Liver (tissue), 9 donors: ENCODE data around the gene ARFGAP3. TPM values are rescaled to one million over a fixed set of nuclear protein-coding genes. Genes with fewer than 3 reads are reported as not detected.

Experiments used
- DNase-seq: peaks from one replicate; pipeline ENCODE4 v3.0.0-alpha.2; 2017; ENCODE audit warnings: low spot score
- H3K27ac ChIP-seq, 2 donors: one replicate each; pipeline ENCODE4 v1.7.0; 2013; ENCODE audit warnings: inconsistent platforms in 2 of 2, low read length in 2 of 2, control low read depth in 1 of 2, low read depth in 1 of 2, mild to moderate bottlenecking in 1 of 2
- H3K27me3 ChIP-seq, 4 donors: one replicate each; pipeline versions ENCODE4 v1.6.1 to v1.7.0; 2013; ENCODE audit warnings: low read length in 3 of 4, inconsistent platforms in 1 of 4, mild to moderate bottlenecking in 1 of 4, moderate library complexity in 1 of 4; ENCODE audit not compliant: control insufficient read depth in 4 of 4, insufficient read depth in 4 of 4
- H3K36me3 ChIP-seq, 4 donors: one replicate each; pipeline versions ENCODE4 v1.6.1 to v1.7.0; 2013; ENCODE audit warnings: low read length in 3 of 4, mild to moderate bottlenecking in 3 of 4, low read depth in 1 of 4, moderate library complexity in 1 of 4; ENCODE audit not compliant: control insufficient read depth in 4 of 4, insufficient read depth in 3 of 4
- H3K4me1 ChIP-seq, 4 donors: one replicate each; pipeline versions ENCODE4 v1.6.1 to v1.7.0; 2013; ENCODE audit warnings: low read length in 3 of 4, mild to moderate bottlenecking in 3 of 4, moderate library complexity in 1 of 4; ENCODE audit not compliant: control insufficient read depth in 4 of 4, insufficient read depth in 4 of 4
- H3K4me3 ChIP-seq, 3 donors: one replicate each; pipeline versions ENCODE4 v1.6.1 to v1.7.0; 2013; ENCODE audit warnings: low read length in 3 of 3, control low read depth in 1 of 3, low read depth in 1 of 3, mild to moderate bottlenecking in 1 of 3
- H3K9ac ChIP-seq, 2 donors: one replicate each; pipeline ENCODE4 v1.7.0; 2013; ENCODE audit warnings: low read length in 2 of 2, mild to moderate bottlenecking in 2 of 2, moderate library complexity in 2 of 2, control low read depth in 1 of 2, low read depth in 1 of 2
- H3K9me3 ChIP-seq, 4 donors: one replicate each; pipeline versions ENCODE4 v1.6.1 to v1.7.0; 2013; ENCODE audit warnings: low read length in 3 of 4; ENCODE audit not compliant: control insufficient read depth in 4 of 4
- ATF3 ChIP-seq: IDR thresholded peaks from 2 replicates; pipeline ENCODE4 v1.6.1; 2016; ENCODE audit warnings: antibody characterized with exemption
- EGR1 ChIP-seq, 2 donors: IDR thresholded peaks; 2 replicates each; pipeline ENCODE4 v1.6.1; 2016 to 2018; ENCODE audit warnings: antibody characterized with exemption in 2 of 2, low read depth in 2 of 2
- FOXA1 ChIP-seq: IDR thresholded peaks from 2 replicates; pipeline ENCODE4 v1.6.1; 2016; ENCODE audit warnings: antibody characterized with exemption
- GABPA ChIP-seq, 2 donors: IDR thresholded peaks in 1 of 2; conservative IDR thresholded peaks in 1 of 2; 2 replicates each; pipeline ENCODE4 v1.6.1; 2016; ENCODE audit warnings: antibody characterized with exemption in 2 of 2, mild to moderate bottlenecking in 1 of 2, moderate library complexity in 1 of 2
- HNF4G ChIP-seq: IDR thresholded peaks from 2 replicates; pipeline ENCODE4 v1.6.1; 2016; ENCODE audit warnings: antibody characterized with exemption
- JUND ChIP-seq, 2 donors: IDR thresholded peaks; 2 replicates each; pipeline ENCODE4 v1.6.1; 2016; ENCODE audit warnings: antibody characterized with exemption in 2 of 2
- MAX ChIP-seq: IDR thresholded peaks from 2 replicates; pipeline ENCODE4 v1.6.1; 2016; ENCODE audit warnings: antibody characterized with exemption
- NR2F2 ChIP-seq: IDR thresholded peaks from 2 replicates; pipeline ENCODE4 v1.6.1; 2016; ENCODE audit warnings: antibody characterized with exemption
- RAD21 ChIP-seq, 2 donors: IDR thresholded peaks; 2 replicates each; pipeline ENCODE4 v1.6.1; 2016; ENCODE audit warnings: antibody characterized with exemption in 2 of 2, mild to moderate bottlenecking in 2 of 2
- RXRA ChIP-seq, 2 donors: IDR thresholded peaks; 2 replicates each; pipeline ENCODE4 v1.6.1; 2017 to 2018; ENCODE audit warnings: antibody characterized with exemption in 2 of 2, mild to moderate bottlenecking in 1 of 2
- SP1 ChIP-seq: IDR thresholded peaks from 2 replicates; pipeline ENCODE4 v1.6.1; 2018; ENCODE audit warnings: antibody characterized with exemption, mild to moderate bottlenecking
- TAF1 ChIP-seq: conservative IDR thresholded peaks from 2 replicates; pipeline ENCODE4 v1.6.1; 2016; ENCODE audit warnings: antibody characterized with exemption, mild to moderate bottlenecking
- YY1 ChIP-seq: IDR thresholded peaks from 2 replicates; pipeline ENCODE4 v1.6.1; 2016; ENCODE audit warnings: antibody characterized with exemption, mild to moderate bottlenecking
- WGBS: extraction: QIAGEN DNeasy Blood & Tissue Kit; methylation state at CpG from one replicate; pipeline ENCODE4 v1.1.7; 2013; 5-methylcytosine and 5-hydroxymethylcytosine counted together
- polyA plus RNA-seq, 2 donors: library from polyadenylated mRNA; stranded (reverse) in 1 of 2; unstranded in 1 of 2; fragments of 200-250 nt in 1 of 2; fragments of >200 nt in 1 of 2; fragmentation: Nextera tagmentation in 1 of 2; extraction: Ambion mirVana in 1 of 2; gene quantifications; one replicate each; pipeline versions ENCODE4 v1.2.1 to v1.2.3, GENCODE V29; 2013 to 2015
- total RNA-seq, 2 donors: library from RNA; depleted of rRNA; stranded (reverse); fragments of >200 nt; gene quantifications; one replicate each; pipeline ENCODE4 v1.2.3, GENCODE V29; 2014
- TF ChIP-seq, protein P1 (sequence below): IDR thresholded peaks from 2 replicates; pipeline ENCODE4 v1.6.1; 2016; ENCODE audit warnings: antibody characterized with exemption, mild to moderate bottlenecking
- TF ChIP-seq, protein P2 (sequence below): fragments of 150-350 bp; IDR thresholded peaks from 2 replicates; pipeline ENCODE4 v1.5.1; 2017; ENCODE audit warnings: improper control_type of control experiment, low read depth, low read length; ENCODE audit not compliant: missing input control
- TF ChIP-seq, protein P3 (sequence below): IDR thresholded peaks from 2 replicates; pipeline ENCODE4 v1.6.1; 2016; ENCODE audit warnings: antibody characterized with exemption
- donor health status: healthy.
- donor health status: healthy.
- donor health status: healthy.
- donor health status: healthy.
- donor health status: healthy.

ARFGAP3 gene
- total and polyA plus RNA-seq, 4 donors: 18.2 to 55.1 (median 27.5) TPM

GRCh38 chr22:42905217-42905616, 48.1 kb upstream of the ARFGAP3 start:
- 47% methylated on average over 13 of the region's 13 CpGs for WGBS
- Histone ChIP-seq H3K36me3 (peaks cover 0 to 13% (median 2%) of the 10 kb centered on the region in 4 donors), H3K9ac (peak overlapping the region in 1 of 2 donors; percentile 55), H3K27ac (peak overlapping the region; percentile 78 to 91), H3K4me3 (no peak overlapping the region), H3K4me1 (peaks cover 5 to 32% (median 28%) of the 10 kb centered on the region in 4 donors), H3K27me3 (no peaks in the 10 kb centered on the region), H3K9me3 (no peaks in the 10 kb centered on the region)
- DNase-seq: no peak
- no peak for TF ChIP-seq MAX
- TF ChIP-seq FOXA1: no peak
- TF ChIP-seq JUND (IDR thresholded peaks at IDR 0.05): no peak
- TF ChIP-seq ATF3: no peak
- no peak for TF ChIP-seq NR2F2
- no peak for TF ChIP-seq HNF4G
- TF ChIP-seq, protein P1, sequence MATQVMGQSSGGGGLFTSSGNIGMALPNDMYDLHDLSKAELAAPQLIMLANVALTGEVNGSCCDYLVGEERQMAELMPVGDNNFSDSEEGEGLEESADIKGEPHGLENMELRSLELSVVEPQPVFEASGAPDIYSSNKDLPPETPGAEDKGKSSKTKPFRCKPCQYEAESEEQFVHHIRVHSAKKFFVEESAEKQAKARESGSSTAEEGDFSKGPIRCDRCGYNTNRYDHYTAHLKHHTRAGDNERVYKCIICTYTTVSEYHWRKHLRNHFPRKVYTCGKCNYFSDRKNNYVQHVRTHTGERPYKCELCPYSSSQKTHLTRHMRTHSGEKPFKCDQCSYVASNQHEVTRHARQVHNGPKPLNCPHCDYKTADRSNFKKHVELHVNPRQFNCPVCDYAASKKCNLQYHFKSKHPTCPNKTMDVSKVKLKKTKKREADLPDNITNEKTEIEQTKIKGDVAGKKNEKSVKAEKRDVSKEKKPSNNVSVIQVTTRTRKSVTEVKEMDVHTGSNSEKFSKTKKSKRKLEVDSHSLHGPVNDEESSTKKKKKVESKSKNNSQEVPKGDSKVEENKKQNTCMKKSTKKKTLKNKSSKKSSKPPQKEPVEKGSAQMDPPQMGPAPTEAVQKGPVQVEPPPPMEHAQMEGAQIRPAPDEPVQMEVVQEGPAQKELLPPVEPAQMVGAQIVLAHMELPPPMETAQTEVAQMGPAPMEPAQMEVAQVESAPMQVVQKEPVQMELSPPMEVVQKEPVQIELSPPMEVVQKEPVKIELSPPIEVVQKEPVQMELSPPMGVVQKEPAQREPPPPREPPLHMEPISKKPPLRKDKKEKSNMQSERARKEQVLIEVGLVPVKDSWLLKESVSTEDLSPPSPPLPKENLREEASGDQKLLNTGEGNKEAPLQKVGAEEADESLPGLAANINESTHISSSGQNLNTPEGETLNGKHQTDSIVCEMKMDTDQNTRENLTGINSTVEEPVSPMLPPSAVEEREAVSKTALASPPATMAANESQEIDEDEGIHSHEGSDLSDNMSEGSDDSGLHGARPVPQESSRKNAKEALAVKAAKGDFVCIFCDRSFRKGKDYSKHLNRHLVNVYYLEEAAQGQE: no peak
- no peak for TF ChIP-seq TAF1
- TF ChIP-seq, protein P2, sequence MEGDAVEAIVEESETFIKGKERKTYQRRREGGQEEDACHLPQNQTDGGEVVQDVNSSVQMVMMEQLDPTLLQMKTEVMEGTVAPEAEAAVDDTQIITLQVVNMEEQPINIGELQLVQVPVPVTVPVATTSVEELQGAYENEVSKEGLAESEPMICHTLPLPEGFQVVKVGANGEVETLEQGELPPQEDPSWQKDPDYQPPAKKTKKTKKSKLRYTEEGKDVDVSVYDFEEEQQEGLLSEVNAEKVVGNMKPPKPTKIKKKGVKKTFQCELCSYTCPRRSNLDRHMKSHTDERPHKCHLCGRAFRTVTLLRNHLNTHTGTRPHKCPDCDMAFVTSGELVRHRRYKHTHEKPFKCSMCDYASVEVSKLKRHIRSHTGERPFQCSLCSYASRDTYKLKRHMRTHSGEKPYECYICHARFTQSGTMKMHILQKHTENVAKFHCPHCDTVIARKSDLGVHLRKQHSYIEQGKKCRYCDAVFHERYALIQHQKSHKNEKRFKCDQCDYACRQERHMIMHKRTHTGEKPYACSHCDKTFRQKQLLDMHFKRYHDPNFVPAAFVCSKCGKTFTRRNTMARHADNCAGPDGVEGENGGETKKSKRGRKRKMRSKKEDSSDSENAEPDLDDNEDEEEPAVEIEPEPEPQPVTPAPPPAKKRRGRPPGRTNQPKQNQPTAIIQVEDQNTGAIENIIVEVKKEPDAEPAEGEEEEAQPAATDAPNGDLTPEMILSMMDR: no peak
- no peak for TF ChIP-seq RXRA (IDR thresholded peaks at IDR 0.05)
- no peak for TF ChIP-seq YY1
- TF ChIP-seq, protein P3, sequence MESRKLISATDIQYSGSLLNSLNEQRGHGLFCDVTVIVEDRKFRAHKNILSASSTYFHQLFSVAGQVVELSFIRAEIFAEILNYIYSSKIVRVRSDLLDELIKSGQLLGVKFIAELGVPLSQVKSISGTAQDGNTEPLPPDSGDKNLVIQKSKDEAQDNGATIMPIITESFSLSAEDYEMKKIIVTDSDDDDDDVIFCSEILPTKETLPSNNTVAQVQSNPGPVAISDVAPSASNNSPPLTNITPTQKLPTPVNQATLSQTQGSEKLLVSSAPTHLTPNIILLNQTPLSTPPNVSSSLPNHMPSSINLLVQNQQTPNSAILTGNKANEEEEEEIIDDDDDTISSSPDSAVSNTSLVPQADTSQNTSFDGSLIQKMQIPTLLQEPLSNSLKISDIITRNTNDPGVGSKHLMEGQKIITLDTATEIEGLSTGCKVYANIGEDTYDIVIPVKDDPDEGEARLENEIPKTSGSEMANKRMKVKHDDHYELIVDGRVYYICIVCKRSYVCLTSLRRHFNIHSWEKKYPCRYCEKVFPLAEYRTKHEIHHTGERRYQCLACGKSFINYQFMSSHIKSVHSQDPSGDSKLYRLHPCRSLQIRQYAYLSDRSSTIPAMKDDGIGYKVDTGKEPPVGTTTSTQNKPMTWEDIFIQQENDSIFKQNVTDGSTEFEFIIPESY: no peak
- no peak for TF ChIP-seq EGR1 (IDR thresholded peaks at IDR 0.05; ENCODE audit: low read depth in 2 of 2)
- no peak for TF ChIP-seq RAD21 (IDR thresholded peaks at IDR 0.05)
- no peak for TF ChIP-seq GABPA (IDR thresholded peaks at IDR 0.05 in 1 of 2, conservative IDR thresholded peaks at IDR 0.05 in 1 of 2)
- TF ChIP-seq SP1: no peak

DNA sequence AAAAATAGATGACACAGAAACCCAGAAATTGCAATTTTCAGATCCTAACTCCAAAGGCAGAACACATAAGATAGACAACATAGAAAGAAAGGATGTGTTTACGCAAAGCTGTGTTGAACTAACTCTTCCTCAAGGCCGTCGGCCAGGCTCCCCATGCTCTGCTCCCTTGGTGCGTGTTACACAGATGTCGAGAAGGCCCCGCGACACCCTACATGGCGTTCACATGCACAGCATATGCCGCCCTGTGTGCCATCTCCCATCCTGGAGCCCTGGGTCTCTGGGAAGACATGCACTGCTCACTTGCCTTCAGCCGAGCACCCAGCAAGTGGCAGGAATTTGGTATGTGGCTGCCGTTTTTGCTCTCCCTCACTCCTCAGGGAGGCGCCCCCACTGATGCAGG, 47.0 kb upstream of the ARFGAP3 start:
- H3K27me3 ChIP-seq: no peaks in the 10 kb centered on the region
- TF ChIP-seq RAD21 (IDR thresholded peaks at IDR 0.05) (no peak), SP1 (no peak)
- TF ChIP-seq, protein P2: no peak
- H3K4me1 ChIP-seq: peaks cover 5 to 32% (median 28%) of the 10 kb centered on the region in 4 donors
- WGBS: 96% methylated on average over 12 of the region's 12 CpGs
- H3K27ac ChIP-seq: no peak overlapping the region
- H3K4me3 ChIP-seq: no peak overlapping the region
- DNase-seq: no peak
- peaks cover 0 to 4% (median under 1%) of the 10 kb centered on the region in 4 donors for H3K36me3 ChIP-seq
- no peak overlapping the region for H3K9ac ChIP-seq
- H3K9me3 ChIP-seq: no peaks in the 10 kb centered on the region
